Dedifferentiated amniotic fluid mesenchymal stem cell (primary cell): ENCODE data around the gene EXOC6B.

Source experiments
- DNase-seq: peaks from one replicate; pipeline ENCODE4 v3.0.0-alpha.2; 2016; ENCODE audit errors: extremely low spot score

The EXOC6B gene

GRCh38 chr2:72172478-72172877, 653.4 kb downstream of the EXOC6B start:
- no peak for DNase-seq

GRCh38 chr2:72166279-72166678, 659.6 kb downstream of the EXOC6B start:
- no peak for DNase-seq

- DNase-seq: no peak
These were observed 660.0 kb downstream of the EXOC6B start for GRCh38 chr2:72165792-72166191.

- DNase-seq: no peak
These were observed 663.3 kb downstream of the EXOC6B start for GRCh38 chr2:72162574-72162973.

- no peak for DNase-seq
These were observed 666.4 kb downstream of the EXOC6B start for GRCh38 chr2:72159211-72159993.

GRCh38 chr2:72157871-72158771, 667.7 kb downstream of the EXOC6B start:
- no peak for DNase-seq

- DNase-seq: no peak
These were observed 669.0 kb downstream of the EXOC6B start for GRCh38 chr2:72156872-72157271.

GRCh38 chr2:72155737-72156136, 670.1 kb downstream of the EXOC6B start:
- no peak for DNase-seq

- DNase-seq: no peak
These were observed 670.7 kb downstream of the EXOC6B start for GRCh38 chr2:72155151-72155550.

- no peak for DNase-seq
These were observed 671.4 kb downstream of the EXOC6B start for GRCh38 chr2:72154386-72154975.

- no peak for DNase-seq
These were observed 671.9 kb downstream of the EXOC6B start for GRCh38 chr2:72153924-72154323.

- no peak for DNase-seq
These were observed 672.6 kb downstream of the EXOC6B start for GRCh38 chr2:72153026-72153791.

GRCh38 chr2:72150861-72151356, 674.9 kb downstream of the EXOC6B start:
- DNase-seq: no peak

GRCh38 chr2:72150157-72150860, 675.5 kb downstream of the EXOC6B start:
- DNase-seq: peak; percentile 74

- DNase-seq: no peak
These were observed 676.2 kb downstream of the EXOC6B start for GRCh38 chr2:72149556-72150156.

- no peak for DNase-seq
These were observed 676.8 kb downstream of the EXOC6B start for GRCh38 chr2:72148837-72149555.

- no peak for DNase-seq
These were observed 677.6 kb downstream of the EXOC6B start for GRCh38 chr2:72148003-72148836.

- no peak for DNase-seq
These were observed 678.4 kb downstream of the EXOC6B start, which contains the start of gene CYP26B1 for GRCh38 chr2:72147303-72147971. CYP26B1 (minus strand) TSS chr2:72147862; CDS start chr2:72147834, 28 bp downstream.
